GM18909 (cell line): ENCODE data around the gene NAGK.
A peak's percentile ranks its signal among the peaks of the same experiment; 100 is the strongest.
"Not testable (repeated sequence)": the region's sequence is repeated elsewhere in the genome, so short reads cannot be mapped to it uniquely, and the experiment has no call there.

Experiments
- ATAC-seq: cut with Tn5 transposase; IDR thresholded peaks from one replicate; pipeline ENCODE4 v1.9.1; 2021; ENCODE audit warnings: mild to moderate bottlenecking; ENCODE audit not compliant: unreplicated experiment, poor library complexity

NAGK gene

GRCh38 chr2:71068218-71069035 lies at the start of gene NAGK:
Gene NAGK, plus strand, starts transcription at chr2:71068648. Its CDS starts 36 bp downstream, at chr2:71068684.
- ATAC-seq = peak; percentile 62

GRCh38 chr2:71019989-71020388 lies 48.5 kb upstream of the NAGK start:
- not testable (repeated sequence) for ATAC-seq

GRCh38 chr2:71021394-71021793 lies 47.1 kb upstream of the NAGK start:
- not testable (repeated sequence) for ATAC-seq

GRCh38 chr2:71023553-71024243 lies 44.8 kb upstream of the NAGK start:
- not testable (repeated sequence) for ATAC-seq

- not testable (repeated sequence) for ATAC-seq
Observed at GRCh38 chr2:71036296-71036695, 32.2 kb upstream of the NAGK start.

- ATAC-seq = no peak
Observed at GRCh38 chr2:71042287-71042686, 26.2 kb upstream of the NAGK start.

- ATAC-seq = no peak
Observed at GRCh38 chr2:71043531-71044407, 24.7 kb upstream of the NAGK start.

GRCh38 chr2:71045151-71045550 lies 23.3 kb upstream of the NAGK start:
- no peak for ATAC-seq

GRCh38 chr2:71045865-71046548 lies 22.4 kb upstream of the NAGK start:
- ATAC-seq = no peak

- ATAC-seq = no peak
Observed at GRCh38 chr2:71048096-71048495, 20.4 kb upstream of the NAGK start.

- ATAC-seq = not testable (repeated sequence)
Observed at GRCh38 chr2:71049704-71050360, 18.6 kb upstream of the NAGK start.

GRCh38 chr2:71055206-71055740 lies 13.2 kb upstream of the NAGK start:
- ATAC-seq = not testable (repeated sequence)

GRCh38 chr2:71060211-71060610 lies 8.2 kb upstream of the NAGK start:
- no peak for ATAC-seq

GRCh38 chr2:71060871-71061270 lies 7.6 kb upstream of the NAGK start:
- ATAC-seq = no peak

- peak; percentile 28 for ATAC-seq
Observed at GRCh38 chr2:71063216-71063615, 5.2 kb upstream of the NAGK start.

GRCh38 chr2:71064110-71064611 lies 4.3 kb upstream of the NAGK start:
- ATAC-seq = no peak

GRCh38 chr2:71064754-71065621 lies 3.5 kb upstream of the NAGK start:
- peak; percentile 32 for ATAC-seq

- no peak for ATAC-seq
Observed at GRCh38 chr2:71066856-71067255, 1.6 kb upstream of the NAGK start.
